AG09309 (cell line): ENCODE results near the gene LRMDA.

Experiments used
- DNase-seq: peaks from one replicate; pipeline ENCODE4 v3.0.0-alpha.2; 2010; ENCODE audit warnings: low read depth
- H3K4me3 ChIP-seq: 2 replicates; pipeline ENCODE4 v1.5.1; 2011; ENCODE audit warnings: mild to moderate bottlenecking, low read depth, low read length, moderate library complexity; ENCODE audit not compliant: control insufficient read depth
- CTCF ChIP-seq: IDR thresholded peaks from 2 replicates; pipeline ENCODE4 v1.5.1; 2011; ENCODE audit warnings: mild to moderate bottlenecking, low read depth, low read length, inconsistent platforms; ENCODE audit not compliant: insufficient read depth, control insufficient read depth; ENCODE audit errors: missing control alignments

Gene LRMDA

GRCh38 chr10:76497666-76498065 lies 1066.2 kb downstream of the LRMDA start:
- DNase-seq: no peak
- no peak for TF ChIP-seq CTCF
- H3K4me3 ChIP-seq: no peak overlapping the region

GRCh38 chr10:76504823-76505222 lies 1073.4 kb downstream of the LRMDA start:
- H3K4me3 ChIP-seq: no peak overlapping the region
- no peak for DNase-seq
- TF ChIP-seq CTCF: no peak

GRCh38 chr10:76509446-76509845 lies 1078.0 kb downstream of the LRMDA start:
- H3K4me3 ChIP-seq: no peak overlapping the region
- no peak for DNase-seq
- TF ChIP-seq CTCF: no peak

- DNase-seq: no peak
- TF ChIP-seq CTCF: no peak
- H3K4me3 ChIP-seq: no peak overlapping the region
Measured at GRCh38 chr10:76514321-76514720, 1082.9 kb downstream of the LRMDA start.

GRCh38 chr10:76514869-76515268 lies 1083.4 kb downstream of the LRMDA start:
- no peak for TF ChIP-seq CTCF
- no peak overlapping the region for H3K4me3 ChIP-seq
- no peak for DNase-seq

- TF ChIP-seq CTCF: no peak
- DNase-seq: no peak
- no peak overlapping the region for H3K4me3 ChIP-seq
Measured at GRCh38 chr10:76522547-76522946, 1091.1 kb downstream of the LRMDA start.

GRCh38 chr10:76523246-76523645 lies 1091.8 kb downstream of the LRMDA start:
- no peak for TF ChIP-seq CTCF
- no peak for DNase-seq
- no peak overlapping the region for H3K4me3 ChIP-seq
